GM21381 (cell line): Measurements from ENCODE around the gene SH3RF3.
"Not testable (repeated sequence)": the region's sequence is repeated elsewhere in the genome, so short reads cannot be mapped to it uniquely, and the experiment has no call there.

Experiments used
- ATAC-seq: cut with Tn5 transposase; IDR thresholded peaks from one replicate; pipeline ENCODE4 v1.9.1; 2021; ENCODE audit warnings: mild to moderate bottlenecking, moderate library complexity; ENCODE audit not compliant: unreplicated experiment

Gene SH3RF3

GRCh38 chr2:109155553-109156451 is 26.8 kb downstream of the SH3RF3 start:
- no peak for ATAC-seq

- no peak for ATAC-seq
These were observed 28.6 kb downstream of the SH3RF3 start for GRCh38 chr2:109157563-109158105.

GRCh38 chr2:109158237-109158636 is 29.2 kb downstream of the SH3RF3 start:
- no peak for ATAC-seq

GRCh38 chr2:109159096-109159495 is 30.1 kb downstream of the SH3RF3 start:
- ATAC-seq: no peak

- no peak for ATAC-seq
These were observed 31.9 kb downstream of the SH3RF3 start for GRCh38 chr2:109160714-109161440.

GRCh38 chr2:109162367-109162766 is 33.4 kb downstream of the SH3RF3 start:
- not testable (repeated sequence) for ATAC-seq

- ATAC-seq: no peak
These were observed 34.0 kb downstream of the SH3RF3 start for GRCh38 chr2:109162999-109163398.

GRCh38 chr2:109164311-109164710 is 35.3 kb downstream of the SH3RF3 start:
- no peak for ATAC-seq

GRCh38 chr2:109164739-109165221 is 35.8 kb downstream of the SH3RF3 start:
- no peak for ATAC-seq

- ATAC-seq: no peak
These were observed 37.8 kb downstream of the SH3RF3 start for GRCh38 chr2:109166811-109167210.

- ATAC-seq: no peak
These were observed 39.1 kb downstream of the SH3RF3 start for GRCh38 chr2:109168086-109168485.

- ATAC-seq: no peak
These were observed 39.7 kb downstream of the SH3RF3 start for GRCh38 chr2:109168716-109169115.

GRCh38 chr2:109170645-109171044 is 41.6 kb downstream of the SH3RF3 start:
- ATAC-seq: no peak

GRCh38 chr2:109171444-109172334 is 42.7 kb downstream of the SH3RF3 start:
- no peak for ATAC-seq

GRCh38 chr2:109172556-109173105 is 43.6 kb downstream of the SH3RF3 start:
- no peak for ATAC-seq

GRCh38 chr2:109173311-109174171 is 44.5 kb downstream of the SH3RF3 start:
- no peak for ATAC-seq

GRCh38 chr2:109174214-109174613 is 45.2 kb downstream of the SH3RF3 start:
- no peak for ATAC-seq

- no peak for ATAC-seq
These were observed 45.8 kb downstream of the SH3RF3 start for GRCh38 chr2:109174626-109175349.

- no peak for ATAC-seq
These were observed 46.3 kb downstream of the SH3RF3 start for GRCh38 chr2:109175350-109175678.
